Spleen (tissue), 11 donors: ENCODE results near the gene AKT1S1. TPM values are rescaled to one million over a fixed set of nuclear protein-coding genes. Genes with fewer than 3 reads are reported as not detected.

Source experiments
- DNase-seq: peaks from one replicate; pipeline ENCODE4 v3.0.0-alpha.2; 2020
- H3K27ac ChIP-seq, 8 donors: fragments of 200-600 bp; sonication (generic) in 7 of 8; 1 replicate in 4 of 8; 2 replicates in 4 of 8; pipeline versions ENCODE4 v1.5.0 to v1.8.0; 2016 to 2021; ENCODE audit warnings: inconsistent platforms in 4 of 8, mild to moderate bottlenecking in 4 of 8, moderate library complexity in 1 of 8
- H3K27me3 ChIP-seq, 7 donors: fragments of 200-600 bp; sonication (generic) in 6 of 7; replicated peaks in 1 of 7; 1 replicate in 4 of 7; 2 replicates in 3 of 7; pipeline versions ENCODE4 v1.5.0 to v1.8.0; 2016 to 2021; ENCODE audit warnings: inconsistent platforms in 3 of 7, mild to moderate bottlenecking in 1 of 7
- H3K36me3 ChIP-seq, 6 donors: fragments of 200-600 bp; sonication (generic) in 5 of 6; 1 replicate in 4 of 6; 2 replicates in 2 of 6; pipeline versions ENCODE4 v1.5.0 to v1.8.0; 2016 to 2021; ENCODE audit warnings: inconsistent platforms in 2 of 6
- H3K4me1 ChIP-seq, 6 donors: fragments of 200-600 bp; sonication (generic) in 5 of 6; 1 replicate in 3 of 6; 2 replicates in 3 of 6; pipeline versions ENCODE4 v1.5.0 to v1.8.0; 2016 to 2021; ENCODE audit warnings: inconsistent platforms in 3 of 6
- H3K4me3 ChIP-seq, 8 donors: fragments of 200-600 bp; sonication (generic) in 7 of 8; 1 replicate in 4 of 8; 2 replicates in 4 of 8; pipeline versions ENCODE4 v1.5.0 to v1.8.0; 2016 to 2021; ENCODE audit warnings: inconsistent platforms in 4 of 8, mild to moderate bottlenecking in 4 of 8, moderate library complexity in 2 of 8
- H3K9me3 ChIP-seq, 8 donors: fragments of 200-600 bp; sonication (generic) in 7 of 8; 1 replicate in 4 of 8; 2 replicates in 4 of 8; pipeline versions ENCODE4 v1.5.0 to v1.8.0; 2016 to 2021; ENCODE audit warnings: inconsistent platforms in 4 of 8
- CTCF ChIP-seq, 11 experiments: fragments of 200-600 bp in 7 of 11; fragments of 450-650 bp in 4 of 11; sonication (generic) in 4 of 11; IDR thresholded peaks in 8 of 11; conservative IDR thresholded peaks in 3 of 11; 1 replicate in 7 of 11; 2 replicates in 4 of 11; pipeline versions ENCODE4 v1.4.0 to v1.8.0; 2016 to 2021; ENCODE audit warnings: antibody characterized with exemption in 11 of 11, inconsistent platforms in 4 of 11, mild to moderate bottlenecking in 1 of 11
- POLR2A ChIP-seq, 3 donors: fragments of 450-650 bp; IDR thresholded peaks; one replicate each; pipeline ENCODE4 v1.5.1; 2017; ENCODE audit warnings: antibody characterized with exemption in 3 of 3, mild to moderate bottlenecking in 1 of 3
- POLR2AphosphoS5 ChIP-seq, 3 donors: sonication (generic); formaldehyde crosslinking; IDR thresholded peaks; one replicate each; pipeline ENCODE4 v1.5.1; 2017; ENCODE audit warnings: antibody characterized with exemption in 3 of 3
- WGBS, 5 donors: extraction: QIAGEN DNeasy Blood & Tissue Kit in 3 of 5; methylation state at CpG; one replicate each; pipeline versions ENCODE4 v1.1.5 to v1.1.7; 2013 to 2018; 5-methylcytosine and 5-hydroxymethylcytosine counted together
- intact Hi-C: fragments of 100-400 bp; cut with DNase I; formaldehyde crosslinking; loops from one replicate; pipeline ENCODE4 v1.15.0; 2023; ENCODE audit warnings: low total_unique reads
- polyA plus RNA-seq, 3 donors: library from polyadenylated mRNA; stranded (reverse); fragments of 200-250 nt; gene quantifications; one replicate each; pipeline ENCODE4 v1.2.1, GENCODE V29; 2013
- total RNA-seq, 7 donors: library from RNA; depleted of rRNA in 3 of 7; stranded (reverse); fragments of >200 nt in 3 of 7; fragmentation: NEBNext Ultra II Directional in 4 of 7; extraction: Animal tissue kit (Norgen Biotek cat#: 25700) in 4 of 7; gene quantifications; one replicate each; pipeline versions ENCODE4 v1.1.0 to v1.2.1, GENCODE V29; 2016 to 2021
- donor health status: healthy with polysubstance abuse.
- donor health status: DM: no; HTN: no; CAD: no; lungs with moderate emphysema.
- donor health status: DM: no; HTN: no; CAD: no.
- donor health status: Bipolar disorder and iron deficiency.
- donor health status: healthy.
- donor health status: DM: no; HTN: no; CAD: no.
- donor health status: DM: yes; HTN: yes; CAD: no.

The AKT1S1 gene
- total and polyA plus RNA-seq, 10 donors, result 8.7 to 27.8 (median 17.0) TPM

- intact Hi-C loops, result no loop called here
- peaks cover 0 to 31% (median 15%) of the 10 kb centered on the region in 6 donors for H3K4me1 ChIP-seq
- no peaks in the 10 kb centered on the region for H3K9me3 ChIP-seq
- no peak overlapping the region for H3K27ac ChIP-seq
- no peak overlapping the region for H3K4me3 ChIP-seq
- peak; percentile 75 for DNase-seq
- peaks cover 9 to 100% (median 64%) of the 10 kb centered on the region in 6 donors for H3K36me3 ChIP-seq
- H3K27me3 ChIP-seq, result no peaks in the 10 kb centered on the region
- 83 to 96% (median 94%) methylated on average over 8 to 18 of the region's 18 CpGs for WGBS, 5 donors
- TF ChIP-seq POLR2AphosphoS5 (IDR thresholded peaks at IDR 0.05) (no peak), POLR2A (IDR thresholded peaks at IDR 0.05) (no peak), CTCF (IDR thresholded peaks at IDR 0.05 in 8 of 11, conservative IDR thresholded peaks at IDR 0.05 in 3 of 11) (no peak)
These were observed 7.0 kb upstream of the AKT1S1 start for GRCh38 chr19:49884109-49884508.

DNA sequence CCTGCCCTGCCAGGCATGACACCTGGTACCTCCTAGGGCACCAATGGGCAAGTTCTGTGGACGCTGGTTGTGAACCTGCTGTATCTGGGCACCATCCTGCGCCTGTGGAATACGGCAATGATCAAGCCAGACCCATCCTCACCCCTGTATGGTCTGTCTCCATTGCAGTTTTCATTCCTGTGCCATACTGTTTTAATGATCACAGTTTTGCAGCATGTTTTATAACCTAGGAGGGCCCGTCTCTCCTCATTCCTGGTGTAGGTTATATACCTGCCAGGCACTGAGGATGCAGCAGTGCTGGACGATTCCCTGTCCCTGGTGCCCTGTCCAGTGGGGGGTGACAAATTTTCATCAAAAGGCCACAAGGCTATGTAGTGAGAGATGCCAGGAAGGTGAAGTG is 5.9 kb upstream of the AKT1S1 start:
- Histone ChIP-seq H3K36me3 (peaks cover 9 to 96% (median 64%) of the 10 kb centered on the region in 6 donors), H3K4me1 (peaks cover 4 to 41% (median 25%) of the 10 kb centered on the region in 6 donors), H3K27me3 (no peaks in the 10 kb centered on the region), H3K9me3 (no peaks in the 10 kb centered on the region), H3K4me3 (no peak overlapping the region), H3K27ac (no peak overlapping the region)
- TF ChIP-seq POLR2A (IDR thresholded peaks at IDR 0.05) (no peak), CTCF (IDR thresholded peaks at IDR 0.05 in 8 of 11, conservative IDR thresholded peaks at IDR 0.05 in 3 of 11) (no peak), POLR2AphosphoS5 (IDR thresholded peaks at IDR 0.05) (no peak)
- intact Hi-C loops, result no loop called here
- 92 to 99% (median 97%) methylated on average over 5 of the region's 5 CpGs for WGBS, 5 donors
- DNase-seq, result no peak

DNA sequence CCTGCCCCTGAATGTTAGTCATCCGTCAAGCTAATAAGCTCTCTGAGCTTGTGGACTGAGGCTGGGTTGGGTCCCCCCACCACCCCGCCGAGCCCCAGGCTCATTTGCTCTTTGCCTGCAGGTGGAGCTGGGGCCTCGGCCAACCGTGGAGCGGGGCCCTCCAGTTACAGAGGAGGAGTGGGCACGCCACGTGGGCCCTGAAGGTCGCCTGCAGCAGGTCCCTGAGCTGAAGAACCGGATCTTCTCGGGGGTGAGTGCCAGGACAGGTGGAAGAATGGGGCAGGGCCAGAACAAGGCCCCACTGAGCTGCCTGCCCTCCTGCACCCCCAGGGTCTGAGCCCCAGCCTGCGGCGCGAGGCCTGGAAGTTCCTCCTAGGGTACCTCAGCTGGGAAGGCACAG is 5.5 kb upstream of the AKT1S1 start:
- intact Hi-C loops, result no loop called here
- H3K36me3 ChIP-seq, result peaks cover 9 to 91% (median 64%) of the 10 kb centered on the region in 6 donors
- 95 to 97% (median 97%) methylated on average over 12 to 14 of the region's 14 CpGs; no CpG with 5 or more reads in 1 of the 5 donors for WGBS, 5 donors

DNA sequence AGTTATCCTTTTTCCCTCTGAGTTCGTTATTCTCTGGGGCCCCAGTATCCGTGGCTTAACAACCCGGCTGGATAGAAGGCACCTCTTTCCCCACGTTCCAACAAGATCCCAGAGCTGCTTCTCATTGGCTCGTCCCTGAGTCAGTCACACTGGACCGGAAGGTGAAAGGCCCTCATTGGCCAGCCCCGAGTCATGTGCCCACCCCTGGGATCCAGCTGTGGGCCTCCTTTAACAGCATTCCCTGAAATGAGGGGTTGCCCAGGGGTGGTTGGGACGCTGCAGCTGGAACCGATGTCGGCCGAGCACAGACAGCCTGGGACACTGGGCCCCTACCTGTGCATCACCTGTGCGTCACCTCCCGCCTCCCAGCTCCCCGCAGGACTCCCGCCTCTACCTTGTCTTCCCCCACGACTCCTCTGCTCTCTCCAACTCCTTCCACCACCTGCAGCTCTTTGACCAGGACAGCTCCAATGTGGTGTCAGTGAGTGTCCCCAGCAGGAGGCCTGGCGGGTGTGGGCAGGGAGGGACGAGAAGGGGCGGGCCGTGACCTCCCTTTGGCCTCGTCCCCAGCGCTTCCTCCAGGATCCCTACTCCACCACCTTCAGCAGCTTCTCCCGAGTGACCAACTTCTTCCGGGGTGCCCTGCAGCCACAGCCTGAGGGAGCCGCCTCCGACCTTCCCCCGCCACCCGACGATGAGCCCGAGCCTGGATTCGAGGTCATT is 4.7 kb upstream of the AKT1S1 start:
- H3K9me3 ChIP-seq, result no peaks in the 10 kb centered on the region
- no peak for DNase-seq
- H3K36me3 ChIP-seq, result peaks cover 9 to 83% (median 64%) of the 10 kb centered on the region in 6 donors
- 83 to 94% (median 88%) methylated on average over 21 to 31 of the region's 31 CpGs for WGBS, 5 donors
- no peak overlapping the region for H3K4me3 ChIP-seq
- intact Hi-C loops, result no loop called here
- peaks cover 4 to 30% (median 16%) of the 10 kb centered on the region in 6 donors for H3K4me1 ChIP-seq
- TF ChIP-seq POLR2A (IDR thresholded peaks at IDR 0.05), result no peak
- no peak for TF ChIP-seq CTCF (IDR thresholded peaks at IDR 0.05 in 8 of 11, conservative IDR thresholded peaks at IDR 0.05 in 3 of 11)
- peak in 1 of 3 donors; percentile 11 for TF ChIP-seq POLR2AphosphoS5 (IDR thresholded peaks at IDR 0.05)
- no peaks in the 10 kb centered on the region for H3K27me3 ChIP-seq
- H3K27ac ChIP-seq, result no peak overlapping the region

More for the DNA sequence above, 5.5 kb upstream of the AKT1S1 start:
- DNase-seq, result no peak
- Histone ChIP-seq H3K4me3 (no peak overlapping the region), H3K9me3 (no peaks in the 10 kb centered on the region), H3K4me1 (peaks cover 4 to 38% (median 24%) of the 10 kb centered on the region in 6 donors), H3K27me3 (no peaks in the 10 kb centered on the region), H3K27ac (no peak overlapping the region)
- no peak for TF ChIP-seq POLR2A (IDR thresholded peaks at IDR 0.05)
- TF ChIP-seq POLR2AphosphoS5 (IDR thresholded peaks at IDR 0.05), result peak in 1 of 3 donors; percentile 37
